Measurements from ENCODE around the gene PNLDC1.
"Not testable (repeated sequence)": the region's sequence is repeated elsewhere in the genome, so short reads cannot be mapped to it uniquely, and the experiment has no call there.

PNLDC1 gene

GRCh38 chr6:159823953-159824352, 23.9 kb downstream of the PNLDC1 start:
- Histone ChIP-seq H3K4me1 (ENCODE audit: control insufficient read depth, insufficient read depth, low read length) (no peaks in the 10 kb centered on the region; the same call in 1 of the 2 replicates), H3K4me3 (ENCODE audit: low read depth, low read length) (no peak overlapping the region)

GRCh38 chr6:159824690-159825089, 24.6 kb downstream of the PNLDC1 start:
- H3K4me3 ChIP-seq (ENCODE audit: low read depth, low read length); H3K27ac ChIP-seq (ENCODE audit: low read depth, low read length); H3K36me3 ChIP-seq (ENCODE audit: control insufficient read depth, insufficient read depth, low read length); H3K9me3 ChIP-seq (ENCODE audit: control insufficient read depth, insufficient read depth, low read length); H3K27me3 ChIP-seq (ENCODE audit: control insufficient read depth, insufficient read depth, low read length); H3K9ac ChIP-seq (ENCODE audit: low read depth, low read length); H3K4me1 ChIP-seq (ENCODE audit: control insufficient read depth, insufficient read depth, low read length): not testable (repeated sequence)

More at GRCh38 chr6:159823953-159824352, 23.9 kb downstream of the PNLDC1 start:
- Histone ChIP-seq H3K9ac (ENCODE audit: low read depth, low read length) (no peak overlapping the region), H3K36me3 (ENCODE audit: control insufficient read depth, insufficient read depth, low read length) (no peaks in the 10 kb centered on the region), H3K27me3 (ENCODE audit: control insufficient read depth, insufficient read depth, low read length) (no peaks in the 10 kb centered on the region), H3K27ac (ENCODE audit: low read depth, low read length) (no peak overlapping the region), H3K9me3 (ENCODE audit: control insufficient read depth, insufficient read depth, low read length) (no peaks in the 10 kb centered on the region)

- Histone ChIP-seq H3K4me1 (ENCODE audit: control insufficient read depth, insufficient read depth, low read length) (peaks cover 18% of the 10 kb centered on the region), H3K4me3 (ENCODE audit: low read depth, low read length) (no peak overlapping the region), H3K27ac (ENCODE audit: low read depth, low read length) (no peak overlapping the region), H3K27me3 (ENCODE audit: control insufficient read depth, insufficient read depth, low read length) (no peaks in the 10 kb centered on the region), H3K9ac (ENCODE audit: low read depth, low read length) (no peak overlapping the region), H3K36me3 (ENCODE audit: control insufficient read depth, insufficient read depth, low read length) (no peaks in the 10 kb centered on the region), H3K9me3 (ENCODE audit: control insufficient read depth, insufficient read depth, low read length) (no peaks in the 10 kb centered on the region)
Observed at GRCh38 chr6:159826004-159826403, 25.9 kb downstream of the PNLDC1 start.

GRCh38 chr6:159826968-159827647, 27.0 kb downstream of the PNLDC1 start:
- no peak overlapping the region for H3K4me3 ChIP-seq (ENCODE audit: low read depth, low read length)
- H3K9me3 ChIP-seq (ENCODE audit: control insufficient read depth, insufficient read depth, low read length): no peaks in the 10 kb centered on the region
- H3K27me3 ChIP-seq (ENCODE audit: control insufficient read depth, insufficient read depth, low read length): no peaks in the 10 kb centered on the region
- peaks cover 25% of the 10 kb centered on the region for H3K4me1 ChIP-seq (ENCODE audit: control insufficient read depth, insufficient read depth, low read length)
- no peak overlapping the region for H3K27ac ChIP-seq (ENCODE audit: low read depth, low read length)
- H3K36me3 ChIP-seq (ENCODE audit: control insufficient read depth, insufficient read depth, low read length): no peaks in the 10 kb centered on the region
- H3K9ac ChIP-seq (ENCODE audit: low read depth, low read length): no peak overlapping the region

- Histone ChIP-seq H3K4me3 (ENCODE audit: low read depth, low read length) (no peak overlapping the region), H3K27ac (ENCODE audit: low read depth, low read length) (no peak overlapping the region), H3K27me3 (ENCODE audit: control insufficient read depth, insufficient read depth, low read length) (no peaks in the 10 kb centered on the region), H3K9me3 (ENCODE audit: control insufficient read depth, insufficient read depth, low read length) (no peaks in the 10 kb centered on the region), H3K9ac (ENCODE audit: low read depth, low read length) (no peak overlapping the region), H3K36me3 (ENCODE audit: control insufficient read depth, insufficient read depth, low read length) (no peaks in the 10 kb centered on the region), H3K4me1 (ENCODE audit: control insufficient read depth, insufficient read depth, low read length) (peaks cover 25% of the 10 kb centered on the region)
Observed at GRCh38 chr6:159828074-159828473, 28.0 kb downstream of the PNLDC1 start.

GRCh38 chr6:159829526-159829925, 29.4 kb downstream of the PNLDC1 start:
- Histone ChIP-seq H3K4me1 (ENCODE audit: control insufficient read depth, insufficient read depth, low read length) (peaks cover 29% of the 10 kb centered on the region), H3K9me3 (ENCODE audit: control insufficient read depth, insufficient read depth, low read length) (no peaks in the 10 kb centered on the region), H3K27ac (ENCODE audit: low read depth, low read length) (no peak overlapping the region), H3K27me3 (ENCODE audit: control insufficient read depth, insufficient read depth, low read length) (no peaks in the 10 kb centered on the region), H3K9ac (ENCODE audit: low read depth, low read length) (no peak overlapping the region), H3K36me3 (ENCODE audit: control insufficient read depth, insufficient read depth, low read length) (no peaks in the 10 kb centered on the region), H3K4me3 (ENCODE audit: low read depth, low read length) (no peak overlapping the region)

- H3K9me3 ChIP-seq (ENCODE audit: control insufficient read depth, insufficient read depth, low read length): no peaks in the 10 kb centered on the region
- H3K4me1 ChIP-seq (ENCODE audit: control insufficient read depth, insufficient read depth, low read length): peaks cover 38% of the 10 kb centered on the region
- H3K27ac ChIP-seq (ENCODE audit: low read depth, low read length): peak overlapping the region; percentile 60
- H3K4me3 ChIP-seq (ENCODE audit: low read depth, low read length): no peak overlapping the region
- H3K27me3 ChIP-seq (ENCODE audit: control insufficient read depth, insufficient read depth, low read length): no peaks in the 10 kb centered on the region
- peak overlapping the region; percentile 13; the same call in 1 of the 2 replicates for H3K9ac ChIP-seq (ENCODE audit: low read depth, low read length)
- H3K36me3 ChIP-seq (ENCODE audit: control insufficient read depth, insufficient read depth, low read length): no peaks in the 10 kb centered on the region
Observed at GRCh38 chr6:159830501-159831372, 30.7 kb downstream of the PNLDC1 start.

GRCh38 chr6:159831373-159831679, 31.2 kb downstream of the PNLDC1 start:
- Histone ChIP-seq H3K36me3 (ENCODE audit: control insufficient read depth, insufficient read depth, low read length) (no peaks in the 10 kb centered on the region), H3K27me3 (ENCODE audit: control insufficient read depth, insufficient read depth, low read length) (no peaks in the 10 kb centered on the region), H3K4me3 (ENCODE audit: low read depth, low read length) (no peak overlapping the region), H3K9me3 (ENCODE audit: control insufficient read depth, insufficient read depth, low read length) (no peaks in the 10 kb centered on the region), H3K9ac (ENCODE audit: low read depth, low read length) (no peak overlapping the region), H3K27ac (ENCODE audit: low read depth, low read length) (peak overlapping the region; percentile 60), H3K4me1 (ENCODE audit: control insufficient read depth, insufficient read depth, low read length) (peaks cover 42% of the 10 kb centered on the region)

- H3K36me3 ChIP-seq (ENCODE audit: control insufficient read depth, insufficient read depth, low read length): no peaks in the 10 kb centered on the region
- no peak overlapping the region for H3K4me3 ChIP-seq (ENCODE audit: low read depth, low read length)
- H3K9ac ChIP-seq (ENCODE audit: low read depth, low read length): no peak overlapping the region
- H3K27ac ChIP-seq (ENCODE audit: low read depth, low read length): no peak overlapping the region
- no peaks in the 10 kb centered on the region for H3K27me3 ChIP-seq (ENCODE audit: control insufficient read depth, insufficient read depth, low read length)
- H3K9me3 ChIP-seq (ENCODE audit: control insufficient read depth, insufficient read depth, low read length): no peaks in the 10 kb centered on the region
- H3K4me1 ChIP-seq (ENCODE audit: control insufficient read depth, insufficient read depth, low read length): peaks cover 46% of the 10 kb centered on the region
Observed at GRCh38 chr6:159832946-159833345, 32.9 kb downstream of the PNLDC1 start.

GRCh38 chr6:159833556-159833955, 33.5 kb downstream of the PNLDC1 start:
- Histone ChIP-seq H3K9me3 (ENCODE audit: control insufficient read depth, insufficient read depth, low read length) (no peaks in the 10 kb centered on the region), H3K9ac (ENCODE audit: low read depth, low read length) (no peak overlapping the region), H3K27me3 (ENCODE audit: control insufficient read depth, insufficient read depth, low read length) (no peaks in the 10 kb centered on the region), H3K4me3 (ENCODE audit: low read depth, low read length) (no peak overlapping the region), H3K4me1 (ENCODE audit: control insufficient read depth, insufficient read depth, low read length) (peaks cover 52% of the 10 kb centered on the region), H3K36me3 (ENCODE audit: control insufficient read depth, insufficient read depth, low read length) (no peaks in the 10 kb centered on the region), H3K27ac (ENCODE audit: low read depth, low read length) (no peak overlapping the region)

- Histone ChIP-seq H3K27ac (ENCODE audit: low read depth, low read length) (no peak overlapping the region), H3K27me3 (ENCODE audit: control insufficient read depth, insufficient read depth, low read length) (no peaks in the 10 kb centered on the region), H3K9ac (ENCODE audit: low read depth, low read length) (no peak overlapping the region), H3K4me3 (ENCODE audit: low read depth, low read length) (no peak overlapping the region), H3K36me3 (ENCODE audit: control insufficient read depth, insufficient read depth, low read length) (no peaks in the 10 kb centered on the region), H3K9me3 (ENCODE audit: control insufficient read depth, insufficient read depth, low read length) (no peaks in the 10 kb centered on the region), H3K4me1 (ENCODE audit: control insufficient read depth, insufficient read depth, low read length) (peaks cover 53% of the 10 kb centered on the region)
Observed at GRCh38 chr6:159833997-159834603, 34.0 kb downstream of the PNLDC1 start.
